Immature natural killer cell (primary cell): ENCODE measurements around the gene USP3. TPM values are rescaled to one million over a fixed set of nuclear protein-coding genes. Genes with fewer than 3 reads are reported as not detected.

Experiments used
- polyA plus RNA-seq, 3 donors: library from polyadenylated mRNA; unstranded; fragments of 300-500 nt; fragmentation: Illumina TruSeq; gene quantifications; one replicate each; pipeline ENCODE4 v1.2.3, GENCODE V29; 2021

USP3 gene
- polyA plus RNA-seq, 3 donors from 2014 or later, result 24.7 to 39.1 (median 32.9) TPM

Other genes with a start within 250 kb of the USP3 start
- gene APH1B, start 227.0 kb upstream of the USP3 start, polyA plus RNA-seq, result 1 to 10 TPM; 4.8 to 7.8 (median 5.7) TPM
- not detected for gene CA12, start 122.7 kb upstream of the USP3 start, polyA plus RNA-seq
- 1 to 10 TPM in 1 of 3 donors, not detected in 2; 1.1 TPM for gene FBXL22, start 92.8 kb downstream of the USP3 start, polyA plus RNA-seq